Measurements from ENCODE around the gene MRPL10.
"Not testable (repeated sequence)": the region's sequence is repeated elsewhere in the genome, so short reads cannot be mapped to it uniquely, and the experiment has no call there.

The MRPL10 gene

DNA sequence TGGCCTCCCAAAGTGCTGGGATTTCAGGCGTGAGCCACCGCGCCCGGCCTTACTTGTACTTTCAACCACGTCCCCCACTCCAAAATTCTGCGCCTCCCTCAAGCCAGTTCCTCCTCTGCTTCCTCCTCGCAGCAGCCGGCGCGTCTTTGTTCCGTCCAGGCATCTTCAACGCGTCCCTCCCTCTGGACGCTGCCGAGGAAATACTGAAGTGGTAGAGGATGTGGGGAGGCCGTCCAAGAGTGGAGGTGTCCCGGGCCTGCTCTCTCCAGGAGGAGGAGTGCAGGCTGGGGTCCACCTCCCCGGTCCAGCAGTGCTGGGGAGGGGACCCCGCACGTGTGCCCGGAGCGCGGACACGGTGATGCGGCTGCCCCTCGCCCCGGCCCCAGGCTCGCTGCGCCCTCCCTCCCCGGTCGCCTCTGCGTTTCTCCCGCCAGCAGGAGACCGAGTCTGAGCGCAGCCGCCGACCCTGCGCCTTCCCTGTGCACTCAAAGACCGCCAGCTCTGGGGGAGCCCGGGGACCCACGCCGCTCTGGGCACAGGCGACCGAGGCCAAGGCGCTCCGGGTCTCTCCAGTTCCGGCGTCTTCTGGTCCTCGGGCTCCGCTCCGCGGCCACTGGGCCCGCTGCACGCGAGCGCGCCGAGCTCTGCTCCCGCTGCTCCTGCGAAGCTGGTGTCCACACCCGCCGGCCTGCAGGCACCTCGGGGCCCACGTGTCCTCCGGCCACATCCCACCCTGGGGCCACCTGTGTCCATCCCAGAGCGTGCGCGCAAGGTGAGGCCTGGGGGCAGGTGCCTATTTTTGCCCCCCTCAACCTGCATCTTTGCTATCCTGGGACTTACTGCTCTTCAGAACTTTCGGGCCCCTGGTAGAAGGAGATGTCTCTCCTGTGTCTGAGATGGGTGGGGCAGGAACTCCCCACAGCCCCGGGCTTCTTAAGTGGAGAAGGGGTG is 41.5 kb downstream of the MRPL10 start:
- peak in 3 of 5 experiments; percentile 30 to 33 (median 33) for DNase-seq

DNA sequence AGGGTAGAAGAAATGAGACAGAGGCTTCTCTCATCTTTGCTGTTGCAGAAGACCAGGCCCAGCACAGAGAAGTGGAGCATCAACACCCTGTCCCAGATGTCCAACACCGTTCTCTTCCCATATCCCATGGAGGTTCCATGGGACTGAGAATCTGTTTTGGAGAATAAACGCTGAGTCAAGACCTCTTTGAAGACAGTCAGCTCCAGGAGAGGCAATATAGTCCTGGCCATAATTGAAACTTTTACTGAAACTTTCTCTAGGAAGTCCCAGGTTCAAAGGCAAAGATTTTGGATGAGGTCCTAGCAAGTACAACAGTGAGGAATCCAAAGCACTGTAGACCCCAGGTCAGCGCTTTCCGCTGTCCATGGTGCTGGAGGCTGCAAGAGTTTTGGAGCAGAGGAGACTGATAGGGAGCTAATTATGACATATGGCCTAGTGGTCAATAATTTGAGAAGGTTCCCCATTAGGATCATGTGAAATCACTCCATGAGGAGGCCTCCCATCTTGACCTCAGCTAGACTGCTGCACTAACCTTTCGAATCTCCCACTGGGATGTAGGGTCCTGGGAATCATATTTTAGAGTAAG is 45.7 kb downstream of the MRPL10 start:
- peak in 1 of 5 experiments; percentile 29 for DNase-seq

DNA sequence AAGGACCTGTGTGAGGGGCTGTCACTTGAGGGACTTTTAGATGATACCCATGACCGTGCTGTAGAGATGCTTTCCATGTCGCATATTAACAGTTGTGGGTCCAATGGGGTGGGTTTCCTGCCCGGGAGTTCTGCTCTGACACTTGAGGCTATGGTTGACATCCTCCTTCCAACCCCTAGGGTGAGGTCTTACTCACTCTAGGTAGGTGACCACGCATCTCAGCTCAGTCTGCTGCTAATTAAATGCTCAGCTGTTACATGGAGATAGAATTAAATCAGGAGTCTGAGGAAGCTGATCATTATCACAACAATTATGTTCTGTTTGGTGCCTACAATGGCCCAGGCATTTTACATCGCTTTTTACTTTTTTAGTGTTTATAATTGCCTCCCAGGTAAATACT is 49.9 kb downstream of the MRPL10 start:
- DNase-seq: no peak

DNA sequence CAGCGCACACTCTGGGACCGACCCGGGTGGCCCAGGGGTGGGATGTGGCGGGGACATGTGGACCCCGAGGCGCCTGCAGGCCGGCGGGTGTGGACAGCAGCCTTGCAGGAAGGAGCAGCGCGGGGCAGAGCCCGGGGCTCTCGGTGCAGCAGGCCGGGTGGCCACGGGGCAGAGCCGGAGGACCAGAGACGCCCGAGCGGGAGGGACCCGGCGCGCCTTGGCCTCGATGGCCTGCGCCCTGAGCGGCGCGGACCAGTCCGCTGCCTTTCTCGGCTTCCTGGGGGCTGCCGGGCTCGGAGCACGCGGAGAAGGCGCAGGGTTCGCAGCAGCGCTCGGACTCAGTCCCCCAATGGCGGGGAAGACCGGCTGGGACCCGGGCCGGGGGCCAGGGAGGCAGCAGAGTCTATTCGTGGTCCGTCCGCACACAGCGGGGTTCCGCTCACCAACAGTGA is 53.1 kb downstream of the MRPL10 start:
- no peak for DNase-seq

DNA sequence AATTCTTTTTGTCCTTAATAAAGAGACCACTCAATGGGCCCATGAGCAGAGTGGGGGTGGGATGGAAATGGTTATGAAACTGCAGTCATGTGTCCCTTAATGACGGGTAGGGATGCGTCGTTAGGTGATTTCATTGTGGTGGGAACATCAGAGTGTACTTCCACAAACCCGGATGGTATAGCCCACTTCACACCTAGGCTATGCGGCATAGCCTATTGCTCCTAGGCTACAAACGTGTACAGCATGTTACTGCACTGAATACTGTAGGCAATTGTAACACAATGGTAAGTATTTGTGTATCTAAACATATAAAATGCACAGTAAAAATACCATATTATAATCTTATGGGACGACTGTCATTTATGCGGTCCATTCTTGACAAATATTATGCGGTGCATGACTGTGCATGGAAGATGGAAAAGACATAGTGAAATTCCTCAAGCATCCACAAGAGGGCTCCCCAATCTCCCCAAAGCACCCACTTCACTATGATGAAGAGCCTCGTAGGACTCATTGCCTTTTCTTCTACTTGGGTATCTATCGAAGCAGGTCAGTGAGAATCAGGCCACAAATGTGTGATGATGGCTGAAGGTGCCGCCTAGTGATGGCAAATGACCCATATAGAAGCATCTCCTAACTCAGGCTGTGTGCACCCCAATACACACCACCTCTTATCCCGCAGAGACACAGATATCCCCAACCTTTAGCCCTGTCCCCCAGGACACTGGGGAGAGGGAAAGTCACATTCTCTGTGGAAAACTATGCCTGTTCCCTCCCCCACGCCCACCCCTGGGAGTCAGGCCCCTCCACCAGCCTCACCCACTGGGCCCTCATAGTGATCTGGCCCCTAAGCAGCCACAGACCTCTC is 54.8 kb downstream of the MRPL10 start:
- peak in 2 of 5 experiments; percentile 24 to 42 for DNase-seq

DNA sequence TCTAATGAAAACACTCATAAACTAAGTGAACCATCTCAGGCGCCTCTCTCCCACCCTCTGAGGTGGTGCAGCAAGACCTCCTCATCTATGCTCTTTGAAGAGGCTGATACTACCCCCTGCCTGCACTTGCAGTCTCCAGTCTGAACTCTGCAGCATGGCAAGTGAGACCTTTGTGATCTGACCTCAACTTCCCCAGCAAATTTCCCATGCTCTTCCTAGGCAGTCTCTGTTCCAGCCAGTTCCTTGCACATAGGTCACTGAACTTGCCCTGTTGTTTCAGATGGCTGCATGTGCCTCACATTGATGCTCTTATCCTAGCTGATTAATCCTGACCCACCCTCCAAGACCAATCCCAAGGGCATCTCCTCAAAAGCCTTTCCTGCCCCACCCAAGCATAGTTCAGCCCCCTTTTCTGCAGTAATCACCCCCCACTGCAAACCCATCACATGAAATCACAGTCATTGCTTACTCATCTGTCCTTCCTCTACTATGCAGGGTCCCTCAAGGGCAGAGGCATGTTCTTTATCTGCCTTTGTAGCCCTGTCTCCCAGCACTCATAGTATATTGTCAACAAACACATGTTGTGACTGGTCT is 56.3 kb downstream of the MRPL10 start:
- DNase-seq: no peak

DNA sequence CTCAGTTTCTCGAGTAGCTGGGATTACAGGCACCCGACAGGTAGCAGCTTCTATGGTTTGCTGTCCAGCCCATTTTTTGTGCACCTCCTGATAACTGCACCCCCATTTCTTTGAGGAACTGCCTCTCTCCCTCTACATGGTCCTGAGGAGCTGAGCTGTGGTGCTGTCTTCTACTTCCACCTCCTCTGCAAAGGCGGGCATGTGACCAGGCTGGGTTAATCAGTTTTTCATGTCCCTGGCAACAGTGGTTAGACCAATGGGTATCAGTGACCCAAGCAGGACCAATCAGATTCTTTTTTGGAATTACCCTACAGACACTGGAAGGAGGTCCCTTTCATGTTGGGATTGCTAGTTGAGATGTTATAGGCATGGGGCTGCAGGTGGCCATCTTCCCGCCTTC is 57.0 kb downstream of the MRPL10 start:
- no peak for DNase-seq

DNA sequence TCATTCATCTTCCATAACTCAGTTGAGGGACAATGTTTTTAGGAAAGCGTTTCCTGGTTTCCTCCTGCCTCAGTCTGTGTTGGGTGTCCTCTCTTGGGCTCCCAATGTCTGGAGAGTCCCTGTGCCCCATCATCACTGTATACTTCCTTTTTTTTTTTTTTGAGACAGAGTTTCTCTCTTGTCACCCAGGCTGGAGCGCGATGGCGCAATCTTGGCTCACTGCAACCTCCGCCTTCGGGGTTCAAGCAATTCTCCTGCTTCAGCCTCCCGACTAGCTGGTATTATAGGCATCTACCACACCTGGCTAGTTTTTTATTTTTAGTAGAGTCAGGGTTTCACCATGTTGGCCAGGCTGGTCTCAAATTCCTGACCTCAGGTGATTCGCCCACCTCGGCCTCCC is 57.7 kb downstream of the MRPL10 start:
- not testable (repeated sequence) for DNase-seq

All from T-helper 2 cell (primary cell).